HG02981 (cell line): ENCODE data around the gene C19orf38.

Experiments
- ATAC-seq: cut with Tn5 transposase; IDR thresholded peaks from one replicate; pipeline ENCODE4 v1.9.1; 2021; ENCODE audit warnings: mild to moderate bottlenecking, moderate library complexity; ENCODE audit not compliant: unreplicated experiment

The C19orf38 gene

GRCh38 chr19:10899151-10899653 is 51.0 kb downstream of the C19orf38 start:
- no peak for ATAC-seq

- ATAC-seq: no peak
Observed at GRCh38 chr19:10907925-10908324, 59.7 kb downstream of the C19orf38 start.

- no peak for ATAC-seq
Observed at GRCh38 chr19:10908380-10908960, 60.3 kb downstream of the C19orf38 start.

GRCh38 chr19:10911579-10912363 is 63.6 kb downstream of the C19orf38 start:
- ATAC-seq: no peak

GRCh38 chr19:10912619-10913018 is 64.4 kb downstream of the C19orf38 start:
- no peak for ATAC-seq

GRCh38 chr19:10913716-10914340 is 65.6 kb downstream of the C19orf38 start:
- ATAC-seq: no peak

GRCh38 chr19:10915130-10916091 is 67.2 kb downstream of the C19orf38 start:
- ATAC-seq: no peak

GRCh38 chr19:10916602-10917001 is 68.4 kb downstream of the C19orf38 start:
- no peak for ATAC-seq

- no peak for ATAC-seq
Observed at GRCh38 chr19:10918359-10918758, 70.1 kb downstream of the C19orf38 start.
